IPS-18a (cell line): Measurements from ENCODE around the gene PDE6H.

Source experiments
- H3K27ac ChIP-seq: one replicate; pipeline ENCODE4 v1.5.1; 2013; ENCODE audit warnings: low read length
- H3K27me3 ChIP-seq: one replicate; pipeline ENCODE4 v1.6.1; 2013; ENCODE audit warnings: mild to moderate bottlenecking, low read length; ENCODE audit not compliant: control insufficient read depth, insufficient read depth
- H3K36me3 ChIP-seq: one replicate; pipeline ENCODE4 v1.6.1; 2013; ENCODE audit warnings: low read depth, low read length; ENCODE audit not compliant: control insufficient read depth
- H3K4me1 ChIP-seq: one replicate; pipeline ENCODE4 v1.6.1; 2013; ENCODE audit warnings: low read depth, low read length; ENCODE audit not compliant: control insufficient read depth
- H3K4me3 ChIP-seq: one replicate; pipeline ENCODE4 v1.5.1; 2013; ENCODE audit warnings: low read length
- H3K9ac ChIP-seq: one replicate; pipeline ENCODE4 v1.6.1; 2013; ENCODE audit warnings: mild to moderate bottlenecking, low read length, moderate library complexity
- H3K9me3 ChIP-seq: one replicate; pipeline ENCODE4 v1.6.1; 2013; ENCODE audit warnings: low read depth, low read length; ENCODE audit not compliant: control insufficient read depth

Gene PDE6H

DNA sequence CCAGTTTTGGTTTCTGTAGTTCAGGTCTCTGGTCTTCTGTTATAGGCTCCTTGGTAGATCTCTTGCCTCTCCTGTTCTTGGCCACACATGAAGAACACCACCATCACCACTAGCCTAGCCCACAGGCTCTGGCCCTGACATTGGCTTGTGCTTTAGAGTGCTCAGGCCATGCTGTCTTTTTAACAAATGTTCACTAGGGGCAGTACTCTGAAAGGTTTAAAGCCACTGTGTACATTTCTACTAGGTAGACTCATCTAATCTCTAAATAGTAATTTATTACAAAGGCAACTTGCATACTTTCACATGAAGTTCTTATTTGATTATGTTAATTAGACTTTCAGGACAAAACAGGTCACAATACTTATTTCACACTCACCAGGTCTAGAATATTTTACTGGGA, 38.3 kb downstream of the PDE6H start:
- Histone ChIP-seq H3K9me3 (no peaks in the 10 kb centered on the region), H3K9ac (no peak overlapping the region), H3K27me3 (no peaks in the 10 kb centered on the region), H3K36me3 (no peaks in the 10 kb centered on the region), H3K4me3 (no peak overlapping the region), H3K27ac (no peak overlapping the region), H3K4me1 (no peaks in the 10 kb centered on the region)

DNA sequence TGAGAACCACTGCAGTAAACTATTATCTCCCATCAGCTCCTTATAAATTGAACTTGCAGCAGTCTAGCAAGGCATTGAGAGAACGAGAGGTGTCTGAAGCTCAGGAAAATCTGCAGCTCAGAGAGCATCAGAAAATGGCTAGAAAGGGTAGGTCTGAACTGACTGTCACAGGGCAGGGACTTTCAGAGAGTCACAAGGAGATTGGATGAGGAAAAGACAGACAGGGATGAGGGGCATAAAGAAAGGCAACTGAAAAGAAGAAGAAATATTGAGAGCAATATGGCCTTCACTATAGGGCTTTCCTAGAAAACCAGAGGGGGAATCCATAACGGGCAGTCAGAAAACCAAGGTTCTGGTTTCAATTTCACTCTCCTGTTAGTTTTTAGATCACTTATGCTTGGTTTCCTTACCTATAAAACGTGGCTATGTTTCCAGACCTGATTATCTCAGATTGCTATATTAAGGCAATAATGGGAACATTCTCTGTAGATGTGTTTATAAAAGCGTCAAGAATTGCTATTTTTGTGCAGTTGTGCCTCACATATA, 40.9 kb downstream of the PDE6H start:
- H3K9ac ChIP-seq: no peak overlapping the region
- no peaks in the 10 kb centered on the region for H3K4me1 ChIP-seq
- no peak overlapping the region for H3K4me3 ChIP-seq
- H3K9me3 ChIP-seq: no peaks in the 10 kb centered on the region
- H3K27me3 ChIP-seq: no peaks in the 10 kb centered on the region
- no peak overlapping the region for H3K27ac ChIP-seq
- no peaks in the 10 kb centered on the region for H3K36me3 ChIP-seq

DNA sequence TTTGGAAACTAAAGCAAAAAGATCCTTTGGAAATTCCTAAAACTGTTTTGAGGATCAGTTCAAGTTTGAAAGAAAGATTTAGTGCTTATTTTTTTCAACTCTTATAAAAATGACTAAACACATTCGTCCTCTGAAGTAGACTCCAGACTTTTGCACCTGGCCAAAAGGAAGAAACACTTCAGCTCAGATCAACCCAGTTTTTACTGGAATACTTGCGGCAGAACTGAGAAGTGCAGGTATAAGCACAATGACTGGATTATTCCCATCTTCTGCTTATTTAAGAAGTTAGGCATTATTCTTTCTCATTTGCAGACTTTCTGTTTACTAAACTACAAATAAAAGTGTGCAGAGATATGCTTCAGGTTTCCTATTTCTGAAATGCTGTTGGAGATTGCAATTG, 41.9 kb downstream of the PDE6H start:
- Histone ChIP-seq H3K27me3 (no peaks in the 10 kb centered on the region), H3K9ac (no peak overlapping the region), H3K4me3 (no peak overlapping the region), H3K4me1 (no peaks in the 10 kb centered on the region), H3K27ac (no peak overlapping the region), H3K9me3 (no peaks in the 10 kb centered on the region), H3K36me3 (no peaks in the 10 kb centered on the region)

DNA sequence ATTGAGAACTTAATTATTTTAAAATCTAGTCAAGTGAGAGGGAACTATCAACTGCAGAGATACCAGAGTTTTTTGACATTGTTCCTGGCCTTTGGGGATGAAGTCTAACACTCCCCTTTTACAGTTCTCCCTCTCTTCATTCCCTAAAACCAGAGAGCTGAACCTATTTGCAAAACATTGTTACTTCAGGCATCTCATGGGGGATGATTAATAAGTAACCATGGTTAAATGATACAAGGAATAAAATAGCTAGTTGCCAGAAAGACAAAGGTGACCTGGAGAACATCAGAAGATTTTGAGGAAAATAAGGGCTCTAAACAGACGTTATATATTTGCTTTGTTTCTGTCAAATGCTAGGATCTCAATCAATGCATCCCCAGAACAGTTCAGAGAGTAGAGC, 42.3 kb downstream of the PDE6H start:
- no peaks in the 10 kb centered on the region for H3K9me3 ChIP-seq
- H3K9ac ChIP-seq: no peak overlapping the region
- no peak overlapping the region for H3K27ac ChIP-seq
- H3K4me1 ChIP-seq: no peaks in the 10 kb centered on the region
- no peaks in the 10 kb centered on the region for H3K27me3 ChIP-seq
- no peak overlapping the region for H3K4me3 ChIP-seq
- H3K36me3 ChIP-seq: no peaks in the 10 kb centered on the region

DNA sequence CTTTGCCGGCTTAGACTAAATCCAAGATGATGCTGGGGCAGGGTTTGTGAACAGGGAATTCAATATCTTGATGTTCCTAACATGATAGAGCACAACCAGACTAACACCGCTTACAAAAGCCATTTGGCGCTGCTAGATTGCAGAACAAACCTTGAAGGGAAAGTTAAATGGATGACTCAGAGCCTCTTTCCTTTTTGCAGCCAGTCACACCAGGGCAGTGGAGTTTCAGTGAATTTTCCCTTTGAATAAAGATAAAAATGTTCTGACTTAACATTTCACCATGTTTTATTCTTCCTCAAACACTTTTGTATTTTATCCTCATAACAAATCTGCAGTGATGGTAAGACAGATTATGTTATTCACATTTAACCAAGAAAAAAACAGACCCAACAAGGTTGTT, 47.3 kb downstream of the PDE6H start:
- H3K27ac ChIP-seq: no peak overlapping the region
- no peak overlapping the region for H3K9ac ChIP-seq
- no peaks in the 10 kb centered on the region for H3K4me1 ChIP-seq
- H3K9me3 ChIP-seq: no peaks in the 10 kb centered on the region
- H3K27me3 ChIP-seq: no peaks in the 10 kb centered on the region
- H3K36me3 ChIP-seq: no peaks in the 10 kb centered on the region
- no peak overlapping the region for H3K4me3 ChIP-seq
